ENCODE results near the gene GLIS1. TPM values are rescaled to one million over a fixed set of nuclear protein-coding genes. Genes with fewer than 3 reads are reported as not detected.

The GLIS1 gene
- total RNA-seq, 2 donors from 2014 or later: 2.6 TPM; not detected in 1

GRCh38 chr1:53585129-53585528 is 153.8 kb downstream of the GLIS1 start:
- H3K4me3 ChIP-seq: no peak overlapping the region
- no peak for TF ChIP-seq CTCF (IDR thresholded peaks at IDR 0.05)
- DNase-seq (ENCODE audit: low spot score) (no peak), ATAC-seq (ENCODE audit: insufficient number of reproducible peaks, low FRiP score, low read depth) (no peak)
- no peaks in the 10 kb centered on the region for H3K4me1 ChIP-seq (ENCODE audit: control insufficient read depth in 1 of 2, low read depth in 2 of 2)
- no peaks in the 10 kb centered on the region for H3K27me3 ChIP-seq (replicated peaks; ENCODE audit: insufficient read depth)
- no peak overlapping the region for H3K27ac ChIP-seq
- H3K36me3 ChIP-seq: no peaks in the 10 kb centered on the region
- H3K9me3 ChIP-seq: no peaks in the 10 kb centered on the region

GRCh38 chr1:53584777-53585107 is 154.2 kb downstream of the GLIS1 start:
- H3K4me3 ChIP-seq: no peak overlapping the region
- H3K27ac ChIP-seq: no peak overlapping the region
- no peaks in the 10 kb centered on the region for H3K4me1 ChIP-seq (ENCODE audit: control insufficient read depth in 1 of 2, low read depth in 2 of 2)
- ATAC-seq (ENCODE audit: insufficient number of reproducible peaks, low FRiP score, low read depth): no peak
- no peak for DNase-seq (ENCODE audit: low spot score)
- no peaks in the 10 kb centered on the region for H3K9me3 ChIP-seq
- TF ChIP-seq CTCF (IDR thresholded peaks at IDR 0.05): no peak
- H3K27me3 ChIP-seq (replicated peaks; ENCODE audit: insufficient read depth): no peaks in the 10 kb centered on the region
- no peaks in the 10 kb centered on the region for H3K36me3 ChIP-seq

- DNase-seq (ENCODE audit: low spot score) (no peak), ATAC-seq (ENCODE audit: insufficient number of reproducible peaks, low FRiP score, low read depth) (no peak)
- Histone ChIP-seq H3K9me3 (no peaks in the 10 kb centered on the region), H3K4me3 (no peak overlapping the region), H3K4me1 (ENCODE audit: control insufficient read depth in 1 of 2, low read depth in 2 of 2) (no peaks in the 10 kb centered on the region), H3K36me3 (no peaks in the 10 kb centered on the region), H3K27me3 (replicated peaks; ENCODE audit: insufficient read depth) (no peaks in the 10 kb centered on the region), H3K27ac (no peak overlapping the region)
- no peak for TF ChIP-seq CTCF (IDR thresholded peaks at IDR 0.05)
Measured at GRCh38 chr1:53583868-53584776, 154.8 kb downstream of the GLIS1 start.

GRCh38 chr1:53583021-53583867 is 155.7 kb downstream of the GLIS1 start:
- H3K27ac ChIP-seq: no peak overlapping the region
- TF ChIP-seq CTCF (IDR thresholded peaks at IDR 0.05): no peak

More at GRCh38 chr1:53583021-53583867, 155.7 kb downstream of the GLIS1 start:
- Histone ChIP-seq H3K4me1 (ENCODE audit: control insufficient read depth in 1 of 2, low read depth in 2 of 2) (no peaks in the 10 kb centered on the region), H3K9me3 (no peaks in the 10 kb centered on the region), H3K36me3 (no peaks in the 10 kb centered on the region), H3K4me3 (no peak overlapping the region), H3K27me3 (replicated peaks; ENCODE audit: insufficient read depth) (no peaks in the 10 kb centered on the region)
- DNase-seq (ENCODE audit: low spot score) (no peak), ATAC-seq (ENCODE audit: insufficient number of reproducible peaks, low FRiP score, low read depth) (no peak)

All from thoracic aorta (tissue), 2 donors.